ENCODE data around the gene UTS2B.

UTS2B gene

GRCh38 chr3:191234216-191234615 lies 96.1 kb downstream of the UTS2B start:
- in situ Hi-C loops (cut with HindIII; ENCODE audit: low pct_ligation_motif_present, low pct_unique_long_range_greater_than_20kb, low sequenced_read_pairs), result no loop called here
- no peak for DNase-seq

- DNase-seq, result no peak
- in situ Hi-C loops (cut with HindIII; ENCODE audit: low pct_ligation_motif_present, low pct_unique_long_range_greater_than_20kb, low sequenced_read_pairs), result no loop called here
These were observed 102.8 kb downstream of the UTS2B start for GRCh38 chr3:191227541-191227940.

DNA sequence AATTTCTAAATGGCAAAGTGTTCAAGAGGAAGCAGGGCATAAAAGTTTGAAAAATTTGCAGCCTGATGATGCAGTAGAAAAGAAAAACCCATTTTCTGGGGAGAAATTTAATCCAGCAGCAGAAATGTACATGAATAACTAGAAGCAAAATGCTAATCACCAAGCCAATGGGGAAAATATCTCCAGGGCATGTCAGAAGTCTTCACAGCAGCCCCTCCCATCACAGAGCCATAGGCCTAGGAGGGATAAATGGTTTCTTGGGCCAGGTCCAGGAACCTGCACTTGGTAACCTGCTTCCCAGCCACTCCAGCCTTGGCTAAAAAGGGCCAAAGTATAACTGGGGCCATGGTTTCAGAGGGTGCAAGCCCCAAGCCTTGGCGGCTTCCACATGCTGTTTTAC lies 108.7 kb downstream of the UTS2B start:
- in situ Hi-C loops (cut with HindIII; ENCODE audit: low pct_ligation_motif_present, low pct_unique_long_range_greater_than_20kb, low sequenced_read_pairs), result no loop called here
- no peak for DNase-seq

- DNase-seq, result no peak
- in situ Hi-C loops (cut with HindIII; ENCODE audit: low pct_ligation_motif_present, low pct_unique_long_range_greater_than_20kb, low sequenced_read_pairs), result no loop called here
These were observed 109.4 kb downstream of the UTS2B start for GRCh38 chr3:191220908-191221307.

DNA sequence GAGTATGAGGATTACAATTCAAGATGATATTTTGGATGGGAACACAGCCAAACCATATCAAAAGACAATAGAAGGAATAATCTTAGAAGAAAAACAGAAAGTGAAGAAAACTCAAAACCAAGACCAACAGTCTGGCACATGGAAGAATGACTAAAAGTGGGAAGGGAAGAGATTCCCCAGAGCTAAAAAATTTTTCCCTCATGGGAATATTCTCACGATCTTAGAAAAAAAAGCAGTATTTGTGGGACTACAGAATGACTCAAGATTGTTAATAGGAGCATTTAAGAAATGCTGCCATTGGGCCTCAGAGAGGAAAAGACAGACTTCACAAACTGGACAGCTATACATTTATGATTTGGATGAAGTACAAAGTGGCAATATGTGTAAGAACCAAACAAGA lies 113.0 kb downstream of the UTS2B start:
- no peak for DNase-seq
- in situ Hi-C loops (cut with HindIII; ENCODE audit: low pct_ligation_motif_present, low pct_unique_long_range_greater_than_20kb, low sequenced_read_pairs), result no loop called here

Measured in ACHN (cell line).